Measurements from ENCODE around the gene SHROOM4.

SHROOM4 gene

GRCh38 chrX:50609796-50610195, 204.2 kb downstream of the SHROOM4 start:
- ChIA-PET POLR2A (no interaction called here), CTCF (no interaction called here)
- no peak overlapping the region for H3K4me3 ChIP-seq (ENCODE audit: low read depth, low read length)
- no peak for DNase-seq (ENCODE audit: low read depth, low spot score)
- TF ChIP-seq, protein P1, sequence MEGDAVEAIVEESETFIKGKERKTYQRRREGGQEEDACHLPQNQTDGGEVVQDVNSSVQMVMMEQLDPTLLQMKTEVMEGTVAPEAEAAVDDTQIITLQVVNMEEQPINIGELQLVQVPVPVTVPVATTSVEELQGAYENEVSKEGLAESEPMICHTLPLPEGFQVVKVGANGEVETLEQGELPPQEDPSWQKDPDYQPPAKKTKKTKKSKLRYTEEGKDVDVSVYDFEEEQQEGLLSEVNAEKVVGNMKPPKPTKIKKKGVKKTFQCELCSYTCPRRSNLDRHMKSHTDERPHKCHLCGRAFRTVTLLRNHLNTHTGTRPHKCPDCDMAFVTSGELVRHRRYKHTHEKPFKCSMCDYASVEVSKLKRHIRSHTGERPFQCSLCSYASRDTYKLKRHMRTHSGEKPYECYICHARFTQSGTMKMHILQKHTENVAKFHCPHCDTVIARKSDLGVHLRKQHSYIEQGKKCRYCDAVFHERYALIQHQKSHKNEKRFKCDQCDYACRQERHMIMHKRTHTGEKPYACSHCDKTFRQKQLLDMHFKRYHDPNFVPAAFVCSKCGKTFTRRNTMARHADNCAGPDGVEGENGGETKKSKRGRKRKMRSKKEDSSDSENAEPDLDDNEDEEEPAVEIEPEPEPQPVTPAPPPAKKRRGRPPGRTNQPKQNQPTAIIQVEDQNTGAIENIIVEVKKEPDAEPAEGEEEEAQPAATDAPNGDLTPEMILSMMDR (IDR thresholded peaks at IDR 0.05; ENCODE audit: insufficient read depth, low read length, missing control alignments): no peak

GRCh38 chrX:50606300-50606950, 207.6 kb downstream of the SHROOM4 start:
- TF ChIP-seq, protein P1 (IDR thresholded peaks at IDR 0.05; ENCODE audit: insufficient read depth, low read length, missing control alignments): no peak
- no peak overlapping the region for H3K4me3 ChIP-seq (ENCODE audit: low read depth, low read length)
- CTCF ChIA-PET: no interaction called here
- POLR2A ChIA-PET: no interaction called here
- DNase-seq (ENCODE audit: low read depth, low spot score): no peak

- no peak for DNase-seq (ENCODE audit: low read depth, low spot score)
- H3K4me3 ChIP-seq (ENCODE audit: low read depth, low read length): no peak overlapping the region
- POLR2A ChIA-PET: no interaction called here
- CTCF ChIA-PET: no interaction called here
- TF ChIP-seq, protein P1 (IDR thresholded peaks at IDR 0.05; ENCODE audit: insufficient read depth, low read length, missing control alignments): no peak
Measured at GRCh38 chrX:50596056-50596455, 217.9 kb downstream of the SHROOM4 start.

GRCh38 chrX:50594788-50595187, 219.2 kb downstream of the SHROOM4 start:
- POLR2A ChIA-PET: no interaction called here
- H3K4me3 ChIP-seq (ENCODE audit: low read depth, low read length): no peak overlapping the region
- no peak for DNase-seq (ENCODE audit: low read depth, low spot score)
- CTCF ChIA-PET: no interaction called here
- TF ChIP-seq, protein P1 (IDR thresholded peaks at IDR 0.05; ENCODE audit: insufficient read depth, low read length, missing control alignments): no peak

DNA sequence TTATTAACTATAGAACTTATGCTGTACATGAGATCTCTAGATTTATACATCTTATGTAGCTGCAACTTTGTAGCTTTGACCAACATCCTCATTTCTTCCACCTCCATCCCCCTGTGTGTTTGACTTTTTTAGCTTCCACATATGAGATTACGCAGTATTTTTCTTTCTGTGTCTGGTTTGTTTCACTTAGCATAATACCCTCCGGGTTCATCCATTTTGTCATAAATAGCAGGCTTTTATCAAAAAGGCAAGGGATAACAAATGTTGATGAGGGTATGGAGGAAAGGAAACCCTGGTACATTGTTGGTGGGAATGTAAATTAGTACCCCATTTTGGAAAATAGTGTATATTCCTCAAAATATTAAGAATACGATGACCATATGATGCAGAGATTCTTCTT, 227.0 kb downstream of the SHROOM4 start:
- POLR2A ChIA-PET: no interaction called here
- CTCF ChIA-PET: no interaction called here
- no peak for DNase-seq (ENCODE audit: low read depth, low spot score)
- no peak overlapping the region for H3K4me3 ChIP-seq (ENCODE audit: low read depth, low read length)
- TF ChIP-seq, protein P1 (IDR thresholded peaks at IDR 0.05; ENCODE audit: insufficient read depth, low read length, missing control alignments): no peak

DNA sequence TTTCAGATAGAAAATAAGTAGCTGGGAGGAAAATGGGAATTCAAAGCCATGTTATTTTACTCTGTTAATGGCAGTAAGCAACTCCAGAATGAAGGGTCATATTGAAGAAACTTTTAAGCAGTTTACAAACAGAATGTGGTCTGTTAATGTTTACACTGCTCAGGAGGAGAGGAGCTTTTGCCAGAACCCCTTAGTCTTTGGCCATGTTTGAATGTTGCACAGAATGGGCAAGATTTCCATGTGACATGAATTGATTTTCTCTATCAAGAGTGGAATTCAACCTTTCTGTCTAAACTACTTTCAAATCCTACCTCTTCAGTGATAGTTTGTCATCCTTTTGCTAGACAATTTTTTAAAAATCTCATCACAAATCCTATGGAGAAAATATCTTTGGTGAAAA, 227.6 kb downstream of the SHROOM4 start:
- POLR2A ChIA-PET: no interaction called here
- CTCF ChIA-PET: no interaction called here
- H3K4me3 ChIP-seq (ENCODE audit: low read depth, low read length): no peak overlapping the region
- TF ChIP-seq, protein P1 (IDR thresholded peaks at IDR 0.05; ENCODE audit: insufficient read depth, low read length, missing control alignments): no peak
- no peak for DNase-seq (ENCODE audit: low read depth, low spot score)
